K562 (cell line): Measurements from ENCODE around the gene CRCP. TPM values are rescaled to one million over a fixed set of nuclear protein-coding genes. Genes with fewer than 3 reads are reported as not detected.

ENCODE experiments used
- CHCHD3 ChIP-seq: fragments of 250-450 bp; sonication (Bioruptor Pico); IDR thresholded peaks from 2 replicates; pipeline ENCODE4 v2.1.2; 2022; ENCODE audit warnings: mild to moderate bottlenecking
- DMBX1 ChIP-seq: fragments of 250-450 bp; sonication (Bioruptor Pico); IDR thresholded peaks from 2 replicates; pipeline ENCODE4 v1.8.0; 2022; ENCODE audit warnings: inconsistent platforms, mild to moderate bottlenecking, moderate library complexity, borderline replicate concordance
- E2F5 ChIP-seq: sonication (generic); formaldehyde crosslinking; IDR thresholded peaks from 2 replicates; pipeline ENCODE4 v1.8.0; 2022; ENCODE audit warnings: mild to moderate bottlenecking, missing genetic modification reagents
- ELF1 ChIP-seq: fragments of 200-800 bp; sonication (Bioruptor generic); IDR thresholded peaks from 2 replicates; pipeline ENCODE4 v1.6.1; 2016; ENCODE audit warnings: missing genetic modification characterization, missing compliant biosample characterization
- FOXP4 ChIP-seq: sonication (generic); formaldehyde crosslinking; IDR thresholded peaks from 2 replicates; pipeline ENCODE4 v1.8.0; 2022; ENCODE audit warnings: mild to moderate bottlenecking, missing genetic modification reagents, borderline replicate concordance
- HOMEZ ChIP-seq: fragments of 250-450 bp; sonication (Bioruptor Pico); IDR thresholded peaks from 2 replicates; pipeline ENCODE4 v1.4.0; 2020; ENCODE audit warnings: mild to moderate bottlenecking, moderate library complexity
- KAT2B ChIP-seq: IDR thresholded peaks from one replicate; pipeline ENCODE4 v1.6.1; 2012; ENCODE audit warnings: low read depth, mild to moderate bottlenecking, control low read depth, inconsistent platforms, low read length, moderate library complexity
- RBM39 ChIP-seq: fragments of 200-400 bp; formaldehyde crosslinking; optimal IDR thresholded peaks from 2 replicates; pipeline ENCODE3; 2018; ENCODE audit warnings: low read depth, low read length
- RFX1 ChIP-seq: fragments of 450-650 bp; IDR thresholded peaks from 2 replicates; pipeline ENCODE4 v1.6.1; 2016; ENCODE audit warnings: mild to moderate bottlenecking, moderate library complexity
- SMARCA4 ChIP-seq: fragments of 450-650 bp; IDR thresholded peaks from 2 replicates; pipeline ENCODE4 v1.6.1; 2016
- ZNF3 ChIP-seq: fragments of 250-450 bp; sonication (Bioruptor Pico); IDR thresholded peaks from 2 replicates; pipeline ENCODE4 v1.5.0; 2021; ENCODE audit warnings: mild to moderate bottlenecking, moderate library complexity
- ZNF318 ChIP-seq, 2 experiments: fragments of 450-650 bp; IDR thresholded peaks; 2 replicates each; pipeline ENCODE4 v1.6.1; 2016; ENCODE audit warnings: mild to moderate bottlenecking in 2 of 2, borderline replicate concordance in 1 of 2, low read depth in 1 of 2, moderate library complexity in 1 of 2
- ZNF76 ChIP-seq: fragments of 250-450 bp; sonication (Bioruptor Pico); IDR thresholded peaks from 2 replicates; pipeline ENCODE4 v1.4.0; 2020; ENCODE audit warnings: mild to moderate bottlenecking, moderate library complexity, borderline replicate concordance
- ZNF830 ChIP-seq: fragments of 250-450 bp; sonication (Bioruptor Pico); IDR thresholded peaks from 2 replicates; pipeline ENCODE4 v1.5.0; 2021; ENCODE audit warnings: mild to moderate bottlenecking
- polyA plus RNA-seq, 8 experiments: library from polyadenylated mRNA; depleted of rRNA in 4 of 8; stranded (reverse) in 5 of 8; unstranded in 3 of 8; fragments of >200 nt; fragmentation: Nextera tagmentation in 2 of 8; fragmentation: Illumina TruSeq in 1 of 8; extraction: Ambion mirVana in 2 of 8; extraction: Trizol in 1 of 8; gene quantifications; 2 replicates each; pipeline versions ENCODE4 v1.2.1 to v1.2.3, GENCODE V29; 2011 to 2014; ENCODE audit warnings: inconsistent platforms in 1 of 8, missing spikeins in 1 of 8
- total RNA-seq, 7 experiments: library from RNA; depleted of rRNA in 6 of 7; stranded (reverse); fragments of >200 nt in 6 of 7; fragmentation: Illumina TruSeq in 2 of 7; extraction: Trizol in 2 of 7; gene quantifications; 2 replicates each; pipeline versions ENCODE4 v1.2.1 to v1.2.3, GENCODE V29; 2011 to 2021; ENCODE audit warnings: low replicate concordance in 1 of 7

The CRCP gene
- total and polyA plus RNA-seq, 9 of the 15 experiments (the other 6 are each of a cell fraction or from before 2014, with no cell fraction given): 22.1 to 58.3 (median 43.4) TPM

- TF ChIP-seq HOMEZ (CRISPR knock-in tag) (no peak), E2F5 (CRISPR knock-in tag) (no peak; the same call in 1 of the 2 replicates), RBM39 (peak; percentile 14), ZNF3 (CRISPR knock-in tag) (no peak), FOXP4 (CRISPR knock-in tag) (no peak), ZNF318 (IDR thresholded peaks at IDR 0.05; ENCODE audit: borderline replicate concordance in 1 of 2, low read depth in 1 of 2) (peak in 1 of 2 experiments; percentile 76; a peak in 2 of 4 replicates), DMBX1 (CRISPR knock-in tag) (no peak; the same call in 1 of the 2 replicates), KAT2B (no peak), SMARCA4 (no peak), ELF1 (tag) (peak; percentile 93), CHCHD3 (CRISPR knock-in tag) (no peak), ZNF830 (CRISPR knock-in tag) (no peak), ZNF76 (peak; percentile 77; the same call in 1 of the 2 replicates), RFX1 (no peak)
Measured at GRCh38 chr7:66114743-66115649, at the start of gene CRCP (continued).
